ENCODE results near the gene SMAD9.

The SMAD9 gene

DNA sequence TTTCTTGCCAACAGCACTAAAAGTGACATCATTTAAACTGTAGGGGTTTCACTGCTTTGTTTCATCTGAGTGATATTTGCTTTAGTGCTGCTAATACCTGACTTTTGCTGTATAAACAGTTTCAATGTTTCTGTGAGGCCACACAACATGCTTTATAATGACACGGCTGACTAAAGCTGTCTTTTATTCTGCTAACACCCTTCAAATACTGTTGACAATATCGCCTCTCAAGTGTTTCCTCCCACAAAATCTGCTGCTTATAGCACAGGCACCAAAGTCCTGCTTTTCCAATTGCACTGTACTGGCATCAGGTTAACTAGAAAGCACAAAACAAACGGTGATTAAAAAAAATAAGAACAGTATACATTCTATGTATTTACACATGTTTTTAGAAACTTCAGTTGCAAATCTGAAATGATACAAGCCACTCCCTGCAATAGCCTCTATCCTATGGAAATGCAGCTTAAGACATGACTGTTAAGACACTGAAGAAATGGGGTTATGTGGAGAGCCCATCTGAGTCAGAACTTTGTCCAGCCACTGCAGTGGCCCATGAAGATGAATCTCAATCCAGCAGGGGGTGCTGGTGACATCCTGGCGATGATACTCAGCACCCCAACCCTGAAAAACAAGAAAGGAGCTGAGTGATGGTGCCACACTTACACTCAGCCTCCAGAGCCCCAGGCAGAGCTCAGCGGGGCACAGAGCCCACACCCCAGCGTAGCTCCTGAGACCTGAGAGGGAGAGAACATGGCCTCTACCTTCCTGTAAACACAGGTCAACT is 71.6 kb downstream of the SMAD9 start:
- ChIA-PET CTCF (interaction anchor here (0.5 to 0.8 kb wide), 2 partner anchors 35 to 199 kb away, joined by 3 read pairs; no protein-coding TSS in a partner anchor), POLR2A (ENCODE audit: low non-redundant PET) (no interaction called here)
- TF ChIP-seq, protein P1, sequence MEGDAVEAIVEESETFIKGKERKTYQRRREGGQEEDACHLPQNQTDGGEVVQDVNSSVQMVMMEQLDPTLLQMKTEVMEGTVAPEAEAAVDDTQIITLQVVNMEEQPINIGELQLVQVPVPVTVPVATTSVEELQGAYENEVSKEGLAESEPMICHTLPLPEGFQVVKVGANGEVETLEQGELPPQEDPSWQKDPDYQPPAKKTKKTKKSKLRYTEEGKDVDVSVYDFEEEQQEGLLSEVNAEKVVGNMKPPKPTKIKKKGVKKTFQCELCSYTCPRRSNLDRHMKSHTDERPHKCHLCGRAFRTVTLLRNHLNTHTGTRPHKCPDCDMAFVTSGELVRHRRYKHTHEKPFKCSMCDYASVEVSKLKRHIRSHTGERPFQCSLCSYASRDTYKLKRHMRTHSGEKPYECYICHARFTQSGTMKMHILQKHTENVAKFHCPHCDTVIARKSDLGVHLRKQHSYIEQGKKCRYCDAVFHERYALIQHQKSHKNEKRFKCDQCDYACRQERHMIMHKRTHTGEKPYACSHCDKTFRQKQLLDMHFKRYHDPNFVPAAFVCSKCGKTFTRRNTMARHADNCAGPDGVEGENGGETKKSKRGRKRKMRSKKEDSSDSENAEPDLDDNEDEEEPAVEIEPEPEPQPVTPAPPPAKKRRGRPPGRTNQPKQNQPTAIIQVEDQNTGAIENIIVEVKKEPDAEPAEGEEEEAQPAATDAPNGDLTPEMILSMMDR (conservative IDR thresholded peaks at IDR 0.05; ENCODE audit: low read depth) = no peak
- H3K27ac ChIP-seq = no peak overlapping the region
- no peak for DNase-seq (ENCODE audit: low spot score)

DNA sequence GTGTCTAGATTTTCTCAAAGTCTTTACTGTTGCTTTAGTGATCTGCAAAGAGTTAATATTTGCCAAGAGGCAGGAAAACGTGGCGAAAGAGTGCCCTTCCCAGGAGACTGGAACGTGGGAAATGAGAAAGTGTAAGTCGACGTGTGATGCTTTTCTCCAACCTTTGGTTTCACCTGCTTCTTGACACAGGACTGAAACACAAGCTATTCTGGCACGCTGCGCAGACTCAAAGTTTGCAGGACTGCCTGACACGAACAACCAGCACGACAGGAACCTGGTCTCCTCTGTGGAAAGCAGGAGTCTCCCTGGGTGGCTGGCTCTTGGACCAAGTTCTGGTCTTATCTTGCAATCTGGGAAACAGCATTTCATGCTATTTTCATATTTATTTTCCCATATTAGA is 72.4 kb downstream of the SMAD9 start:
- no peak overlapping the region for H3K27ac ChIP-seq
- TF ChIP-seq, protein P1 (conservative IDR thresholded peaks at IDR 0.05; ENCODE audit: low read depth) = no peak
- no peak for DNase-seq (ENCODE audit: low spot score)
- ChIA-PET POLR2A (ENCODE audit: low non-redundant PET) (no interaction called here), CTCF (no interaction called here)

DNA sequence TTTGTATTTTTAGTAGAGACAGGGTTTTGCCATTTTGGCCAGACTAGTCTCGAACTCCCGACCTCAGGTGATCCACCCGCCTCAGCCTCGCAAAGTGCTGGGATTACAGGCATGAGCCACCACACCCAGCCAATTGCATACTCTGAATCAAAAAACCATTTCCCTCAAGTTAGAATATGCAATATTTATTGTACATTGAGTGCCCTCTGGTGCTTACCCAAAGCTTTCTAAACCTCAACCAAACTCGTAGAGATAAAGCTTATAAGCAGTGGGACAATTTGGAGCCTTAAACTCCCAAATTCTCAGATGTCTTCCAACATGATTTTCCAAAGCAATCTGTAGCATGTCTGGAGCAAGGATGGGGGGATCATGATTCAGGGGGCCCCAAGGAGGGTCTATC is 78.6 kb downstream of the SMAD9 start:
- no peak overlapping the region for H3K27ac ChIP-seq
- POLR2A ChIA-PET (ENCODE audit: low non-redundant PET) = no interaction called here
- CTCF ChIA-PET = interaction anchor here (0.6 to 0.7 kb wide), 2 partner anchors 22 to 244 kb away, joined by 3 read pairs; no protein-coding TSS in a partner anchor
- DNase-seq (ENCODE audit: low spot score) = no peak
- TF ChIP-seq, protein P1 (conservative IDR thresholded peaks at IDR 0.05; ENCODE audit: low read depth) = no peak

DNA sequence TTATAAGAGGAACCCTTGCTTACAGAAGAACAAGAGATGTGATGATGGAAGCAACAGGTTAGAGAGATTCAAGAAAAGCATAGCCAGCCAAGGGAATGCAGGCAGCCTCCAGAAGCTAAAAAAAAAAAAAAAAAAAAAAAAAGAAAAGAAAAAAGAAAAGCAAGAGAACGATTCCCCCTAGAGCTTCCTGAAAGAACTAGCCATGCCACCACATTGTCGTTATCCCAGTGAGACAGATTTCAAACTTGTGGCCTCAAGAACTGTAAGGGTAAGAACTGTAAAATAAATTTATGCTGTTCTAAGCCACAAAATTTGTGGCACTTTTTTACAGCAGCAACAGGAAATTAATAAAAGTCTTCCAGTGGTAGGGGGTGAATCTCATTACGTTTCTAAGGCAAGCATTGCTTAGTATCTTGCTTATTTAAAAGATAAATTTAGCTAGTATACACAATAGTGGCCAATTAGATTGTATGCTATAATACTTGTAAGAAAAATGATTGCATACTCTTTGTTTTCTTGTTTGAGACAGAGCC is 79.3 kb downstream of the SMAD9 start:
- no peak overlapping the region for H3K27ac ChIP-seq
- TF ChIP-seq, protein P1 (conservative IDR thresholded peaks at IDR 0.05; ENCODE audit: low read depth) = no peak
- no peak for DNase-seq (ENCODE audit: low spot score)
- ChIA-PET CTCF (interaction anchor here (0.6 to 0.7 kb wide), 2 partner anchors 23 to 243 kb away, joined by 3 read pairs; no protein-coding TSS in a partner anchor), POLR2A (ENCODE audit: low non-redundant PET) (no interaction called here)

DNA sequence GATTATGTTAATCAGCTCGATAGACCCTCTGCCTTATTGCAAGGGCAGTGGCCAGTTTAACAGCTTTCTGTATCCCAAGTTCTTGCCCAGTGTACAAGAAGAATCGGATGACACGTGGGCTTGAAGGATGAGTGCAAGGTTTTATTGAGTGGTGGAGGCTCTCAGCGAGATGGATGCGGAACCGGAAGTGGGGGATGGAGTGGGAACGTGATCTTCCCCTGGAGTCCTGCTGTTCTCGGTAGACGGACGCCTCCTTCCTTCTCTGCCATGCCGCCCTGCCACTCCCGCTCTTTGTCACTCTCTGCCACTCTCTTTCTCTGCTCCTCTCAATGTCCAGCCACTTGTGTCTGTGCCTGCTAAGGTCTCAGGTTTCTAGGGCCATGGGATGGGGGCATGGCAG is 80.1 kb downstream of the SMAD9 start:
- CTCF ChIA-PET = no interaction called here
- POLR2A ChIA-PET (ENCODE audit: low non-redundant PET) = no interaction called here

DNA sequence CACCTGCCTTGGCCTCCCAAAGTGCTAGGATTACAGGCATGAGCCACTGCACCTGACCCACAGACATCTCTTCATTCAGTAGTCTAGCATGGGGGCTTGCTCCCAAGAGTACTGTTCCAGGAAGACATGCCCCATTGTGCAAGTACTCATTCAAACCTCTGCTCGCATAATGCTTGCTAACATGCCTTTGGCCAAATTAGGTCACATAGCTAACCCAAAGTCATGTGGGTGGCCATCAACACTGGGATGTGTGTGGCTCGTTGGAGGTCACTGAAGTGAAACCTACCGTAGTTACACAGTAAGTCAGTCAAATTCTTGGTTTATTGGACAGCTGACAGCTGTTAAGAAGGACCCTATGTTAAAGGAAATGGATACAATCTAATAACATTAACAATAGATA is 80.8 kb downstream of the SMAD9 start:
- ChIA-PET POLR2A (ENCODE audit: low non-redundant PET) (no interaction called here), CTCF (no interaction called here)
- no peak for DNase-seq (ENCODE audit: low spot score)
- TF ChIP-seq, protein P1 (conservative IDR thresholded peaks at IDR 0.05; ENCODE audit: low read depth) = no peak
- H3K27ac ChIP-seq = no peak overlapping the region

More for the DNA sequence above, 80.1 kb downstream of the SMAD9 start:
- no peak for DNase-seq (ENCODE audit: low spot score)
- H3K27ac ChIP-seq = no peak overlapping the region
- TF ChIP-seq, protein P1 (conservative IDR thresholded peaks at IDR 0.05; ENCODE audit: low read depth) = no peak

Measured in RWPE1 (cell line).